HFFc6 (cell line): ENCODE results near the gene ETFA. TPM values are rescaled to one million over a fixed set of nuclear protein-coding genes. Genes with fewer than 3 reads are reported as not detected.

Source experiments
- DNase-seq: peaks from one replicate; pipeline ENCODE4 v3.0.0-alpha.2; 2018
- H3K27ac Mint-ChIP-seq: 2 replicates; pipeline ENCODE4 v1.8.0; 2020; ENCODE audit warnings: mild to moderate bottlenecking, mixed read lengths
- H3K27me3 Mint-ChIP-seq: 2 replicates; pipeline ENCODE4 v1.8.0; 2021; ENCODE audit warnings: mild to moderate bottlenecking, moderate library complexity, mixed read lengths; ENCODE audit not compliant: insufficient read depth
- H3K36me3 Mint-ChIP-seq: 2 replicates; pipeline ENCODE4 v1.8.0; 2021; ENCODE audit warnings: low read depth, mixed read lengths
- H3K4me1 Mint-ChIP-seq: 2 replicates; pipeline ENCODE4 v1.8.0; 2020; ENCODE audit warnings: low read depth, mixed read lengths
- H3K4me3 Mint-ChIP-seq: 2 replicates; pipeline ENCODE4 v1.8.0; 2020; ENCODE audit warnings: mild to moderate bottlenecking, moderate library complexity, mixed read lengths
- H3K9me3 Mint-ChIP-seq: 2 replicates; pipeline ENCODE4 v1.8.0; 2020; ENCODE audit warnings: mild to moderate bottlenecking, mixed read lengths
- CTCF ChIP-seq: fragments of 200-600 bp; sonication (generic); IDR thresholded peaks from 2 replicates; pipeline ENCODE4 v1.5.0; 2021; ENCODE audit warnings: antibody characterized with exemption, mild to moderate bottlenecking
- total RNA-seq, 6 experiments: library from RNA; stranded (reverse); fragmentation: NEBNext Ultra II Directional; extraction: Animal tissue kit (Norgen Biotek cat#: 25700); gene quantifications; 2 replicates in 1 of 6; 3 replicates in 5 of 6; pipeline ENCODE4 v1.2.3, GENCODE V29; 2021

ETFA gene
- total RNA-seq, 6 experiments from 2014 or later, result 127 to 161 (median 146) TPM

- H3K27ac Mint-ChIP-seq, result no peak overlapping the region
- TF ChIP-seq CTCF, result no peak
- peaks cover 1% of the 10 kb centered on the region for H3K27me3 Mint-ChIP-seq
- no peak overlapping the region for H3K4me3 Mint-ChIP-seq
- H3K9me3 Mint-ChIP-seq, result no peaks in the 10 kb centered on the region
- no peak for DNase-seq
- H3K4me1 Mint-ChIP-seq, result peaks cover 49% of the 10 kb centered on the region
- no peaks in the 10 kb centered on the region for H3K36me3 Mint-ChIP-seq
Measured at GRCh38 chr15:76191539-76192244, 119.6 kb downstream of the ETFA start.

- peak overlapping the region; percentile 76 for H3K4me3 Mint-ChIP-seq
- DNase-seq, result peak; percentile 61
- peaks cover 49% of the 10 kb centered on the region for H3K4me1 Mint-ChIP-seq
- no peak overlapping the region for H3K27ac Mint-ChIP-seq
- H3K9me3 Mint-ChIP-seq, result no peaks in the 10 kb centered on the region
- no peaks in the 10 kb centered on the region for H3K36me3 Mint-ChIP-seq
- TF ChIP-seq CTCF, result peak; percentile 90
- H3K27me3 Mint-ChIP-seq, result peaks cover 6% of the 10 kb centered on the region
Measured at GRCh38 chr15:76190751-76191538, 120.3 kb downstream of the ETFA start.

GRCh38 chr15:76190070-76190564, 121.2 kb downstream of the ETFA start:
- no peak overlapping the region for H3K27ac Mint-ChIP-seq
- no peak for TF ChIP-seq CTCF
- no peak for DNase-seq
- H3K27me3 Mint-ChIP-seq, result peaks cover 6% of the 10 kb centered on the region
- H3K4me3 Mint-ChIP-seq, result peak overlapping the region; percentile 76; the same call in 1 of the 2 replicates
- peaks cover 6% of the 10 kb centered on the region; the same call in 1 of the 2 replicates for H3K9me3 Mint-ChIP-seq
- peaks cover 49% of the 10 kb centered on the region for H3K4me1 Mint-ChIP-seq
- H3K36me3 Mint-ChIP-seq, result peaks cover 5% of the 10 kb centered on the region; the same call in 1 of the 2 replicates

- Mint-ChIP-seq H3K27me3 (peaks cover 6% of the 10 kb centered on the region), H3K4me3 (no peak overlapping the region), H3K4me1 (peaks cover 47% of the 10 kb centered on the region), H3K36me3 (peaks cover 5% of the 10 kb centered on the region; the same call in 1 of the 2 replicates), H3K9me3 (peaks cover 8% of the 10 kb centered on the region; the same call in 1 of the 2 replicates), H3K27ac (no peak overlapping the region; the same call in 1 of the 2 replicates)
- TF ChIP-seq CTCF, result no peak
- DNase-seq, result no peak
Measured at GRCh38 chr15:76189106-76189505, 122.2 kb downstream of the ETFA start.

- H3K4me3 Mint-ChIP-seq, result no peak overlapping the region
- TF ChIP-seq CTCF, result no peak
- no peak overlapping the region for H3K27ac Mint-ChIP-seq
- peaks cover 56% of the 10 kb centered on the region for H3K4me1 Mint-ChIP-seq
- no peak for DNase-seq
- H3K36me3 Mint-ChIP-seq, result peaks cover 5% of the 10 kb centered on the region; the same call in 1 of the 2 replicates
- peaks cover 6% of the 10 kb centered on the region for H3K27me3 Mint-ChIP-seq
- peaks cover 8% of the 10 kb centered on the region; the same call in 1 of the 2 replicates for H3K9me3 Mint-ChIP-seq
Measured at GRCh38 chr15:76187163-76187562, 124.1 kb downstream of the ETFA start.
